Transverse colon (tissue), 4 donors: ENCODE data around the gene LARGE1.

Source experiments
- CTCF ChIP-seq, 5 experiments: fragments of 200-600 bp in 3 of 5; fragments of 450-650 bp in 2 of 5; sonication (generic) in 3 of 5; IDR thresholded peaks; 1 replicate in 2 of 5; 2 replicates in 3 of 5; pipeline ENCODE4 v1.5.1; 2016 to 2017; ENCODE audit warnings: antibody characterized with exemption in 5 of 5, inconsistent platforms in 3 of 5, mild to moderate bottlenecking in 2 of 5, moderate library complexity in 1 of 5
- POLR2AphosphoS5 ChIP-seq, 3 donors: sonication (generic); formaldehyde crosslinking; IDR thresholded peaks; one replicate each; pipeline ENCODE4 v1.6.1; 2016; ENCODE audit warnings: antibody characterized with exemption in 3 of 3

GRCh38 chr22:33539902-33540751 lies 380.1 kb downstream of the LARGE1 start:
- TF ChIP-seq CTCF (IDR thresholded peaks at IDR 0.05) (no peak), POLR2AphosphoS5 (IDR thresholded peaks at IDR 0.05) (peak in 2 of 3 donors; percentile 39 to 43)
